ENCODE data around the gene TP53I13. TPM values are rescaled to one million over a fixed set of nuclear protein-coding genes. Genes with fewer than 3 reads are reported as not detected.

The TP53I13 gene
- total and polyA plus RNA-seq, 2 donors (not counting 3 experiments of a cell fraction or from before 2014, with no cell fraction given): 41.1 to 42.7 TPM

DNA sequence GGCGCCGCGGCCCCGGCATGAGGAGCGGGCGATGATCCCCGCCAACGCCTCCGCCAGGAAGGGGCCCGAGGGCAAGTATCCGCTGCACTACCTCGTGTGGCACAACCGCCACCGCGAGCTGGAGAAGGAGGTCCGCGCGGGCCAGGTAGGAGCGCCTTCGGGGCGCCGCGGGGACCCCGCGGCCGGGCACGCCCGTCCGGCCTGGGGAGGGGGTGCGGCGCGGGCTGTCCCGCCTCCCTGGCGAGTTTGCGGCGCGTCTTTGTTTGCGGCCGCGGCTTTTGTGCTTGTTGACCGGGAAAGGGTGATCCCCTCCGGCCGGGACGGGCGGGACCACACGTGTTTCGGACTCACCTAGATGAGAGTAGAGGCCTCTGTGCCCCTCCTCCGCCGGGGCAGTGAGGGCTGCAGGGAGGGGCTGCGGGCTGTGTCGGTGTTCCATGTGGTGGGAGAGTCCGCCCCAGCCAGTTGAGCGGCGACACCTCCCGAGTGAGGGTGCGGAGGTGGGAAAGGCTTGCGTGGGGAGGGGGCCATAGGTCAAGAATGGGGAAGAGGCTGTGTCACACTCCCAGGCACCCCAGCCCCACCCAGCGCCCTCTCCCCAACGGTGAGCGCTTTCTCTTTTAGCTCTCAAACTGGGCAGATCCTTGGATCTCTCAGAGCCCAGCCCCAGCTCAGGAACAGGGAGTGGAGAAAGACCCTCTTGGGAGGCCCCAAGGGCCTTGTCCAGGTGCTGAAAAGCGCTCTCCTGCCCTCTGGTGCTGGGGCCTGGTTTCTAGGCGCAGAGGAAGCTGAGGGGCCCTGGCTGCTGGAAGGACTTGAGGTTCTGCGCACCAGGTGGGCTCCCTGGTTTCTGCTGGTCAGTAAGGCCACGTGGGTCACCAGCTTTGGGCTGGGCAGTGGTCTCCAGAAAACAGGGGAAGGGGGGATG, 25.4 kb downstream of the TP53I13 start:
- H3K27ac ChIP-seq (ENCODE audit: insufficient read depth, low read depth, low read length): peak overlapping the region; percentile 21
- no peaks in the 10 kb centered on the region for H3K9me1 ChIP-seq (replicated peaks; ENCODE audit: control insufficient read depth, extremely low read depth, insufficient read depth, low read length)
- no peaks in the 10 kb centered on the region for H3K36me3 ChIP-seq (ENCODE audit: control insufficient read depth in 2 of 2, extremely low read depth in 1 of 2, insufficient read depth in 2 of 2, low read length in 2 of 2)
- ChIA-PET POLR2A (no interaction called here), CTCF (interaction anchor here (0.6 to 9.2 kb wide), 10 partner anchors 8 to 470 kb away, joined by 3 to 152 read pairs (median 19); partner anchors contain the start of genes ABHD15 and TP53I13)
- peaks cover 12% of the 10 kb centered on the region for H3K79me2 ChIP-seq (ENCODE audit: control insufficient read depth, insufficient read depth, low read length)
- peaks cover 42% of the 10 kb centered on the region for H3K4me1 ChIP-seq (ENCODE audit: control insufficient read depth, extremely low read depth, insufficient read depth, low read length)
- no TSS peak for BruUV-seq (replicated peaks)
- peak overlapping the region; percentile 29 for H3K9ac ChIP-seq (replicated peaks; ENCODE audit: extremely low read depth, insufficient read depth, low read length)
- intact Hi-C loops (cut with micrococcal nuclease) (loop anchor here (5.0 kb wide), 1 partner anchor 302 kb away; the partner anchor contains the start of gene NUFIP2), dilution Hi-C loops (cut with MboI; ENCODE audit: extremely low pct_ligation_motif_present, low sequenced_read_pairs) (no loop called here)
- peak overlapping the region; percentile 51 to 64 (median 59) for H3K4me3 ChIP-seq (replicated peaks in 1 of 3; ENCODE audit: insufficient read depth in 1 of 3, low read depth in 1 of 3, low read length in 3 of 3)
- H2AFZ ChIP-seq (ENCODE audit: low read depth, low read length): peak overlapping the region; percentile 66
- H3K4me2 ChIP-seq (ENCODE audit: insufficient read depth, low read length): peak overlapping the region; percentile 57
- no peaks in the 10 kb centered on the region for H4K20me1 ChIP-seq (replicated peaks; ENCODE audit: control insufficient read depth, extremely low read depth, insufficient read depth, low read length)
- DNase-seq (ENCODE audit: low read depth, low spot score) (no peak), FAIRE-seq (no peak)
- H3K9me3 ChIP-seq (replicated peaks; ENCODE audit: control insufficient read depth, insufficient read depth, low read length): no peaks in the 10 kb centered on the region
- TF ChIP-seq CTCF (IDR thresholded peaks at IDR 0.05; ENCODE audit: extremely low read depth in 1 of 2, insufficient read depth in 1 of 2, low read depth in 1 of 2, low read length in 2 of 2) (peak in 1 of 2 donors; percentile 32), EZH2 (IDR thresholded peaks at IDR 0.05; ENCODE audit: borderline replicate concordance, low read depth, low read length, severe bottlenecking) (no peak)
- H3K27me3 ChIP-seq (ENCODE audit: control insufficient read depth in 2 of 2, insufficient read depth in 2 of 2, low read length in 2 of 2): no peaks in the 10 kb centered on the region
